Coronary artery (tissue), 2 donors: ENCODE measurements around the gene ACTN3.

Source experiments
- DNase-seq: peaks from one replicate; pipeline ENCODE4 v3.0.0-alpha.2; 2017; ENCODE audit warnings: low spot score
- H3K27ac ChIP-seq, 2 donors: fragments of 200-600 bp; sonication (generic); one replicate each; pipeline ENCODE4 v1.5.1; 2016 to 2019
- H3K4me3 ChIP-seq: fragments of 200-600 bp; sonication (generic); 2 replicates; pipeline ENCODE4 v1.5.1; 2016; ENCODE audit warnings: mild to moderate bottlenecking, moderate library complexity
- CTCF ChIP-seq: fragments of 200-600 bp; sonication (generic); IDR thresholded peaks from one replicate; pipeline ENCODE4 v1.5.1; 2019; ENCODE audit warnings: antibody characterized with exemption

Gene ACTN3

GRCh38 chr11:66609721-66610617 lies 63.3 kb downstream of the ACTN3 start:
- TF ChIP-seq CTCF, result no peak
- Histone ChIP-seq H3K27ac (no peak overlapping the region), H3K4me3 (no peak overlapping the region)
- DNase-seq, result no peak

GRCh38 chr11:66612458-66612857 lies 65.8 kb downstream of the ACTN3 start:
- no peak overlapping the region for H3K27ac ChIP-seq
- no peak overlapping the region for H3K4me3 ChIP-seq
- DNase-seq, result no peak
- no peak for TF ChIP-seq CTCF
